HCT116 (cell line): Measurements from ENCODE around the gene CDK16. TPM values are rescaled to one million over a fixed set of nuclear protein-coding genes. Genes with fewer than 3 reads are reported as not detected.
A peak's percentile ranks its signal among the peaks of the same experiment; 100 is the strongest.

Source experiments
- ATAC-seq: fragments of 200-7000 bp; cut with Tn5 transposase; 2 replicates; pipeline ENCODE4 v1.9.1; 2020; ENCODE audit warnings: mild to moderate bottlenecking, moderate library complexity
- BruUV-seq: library from RNA; stranded (reverse); fragments of 400-500 nt; replicated peaks from 2 replicates; lab custom pipeline; 2021; lab: Mats Ljungman, UMichigan
- CTCF ChIA-PET: fragments of 300-600 bp; sonication (Branson Sonifier 250); formaldehyde crosslinking; loops from one replicate; lab custom pipeline; 2021; ENCODE audit warnings: antibody characterized with exemption; lab: Charles Lee
- POLR2A ChIA-PET: fragments of 300-600, 350-600 bp; sonication (Branson Sonifier 250); formaldehyde crosslinking; loops from one replicate; lab custom pipeline; 2021; ENCODE audit warnings: antibody characterized with exemption; lab: Charles Lee
- RAD21 ChIA-PET, 2 experiments: fragments of 300-600 bp; sonication (Branson Sonifier 250); formaldehyde crosslinking; loops; one replicate each; lab custom pipeline; 2023; ENCODE audit warnings: low total read pairs in 2 of 2; ENCODE audit not compliant: uncharacterized antibody in 2 of 2, unreplicated experiment in 2 of 2, low non-redundant PET in 1 of 2; lab: Charles Lee
- DNase-seq: peaks from one replicate; pipeline ENCODE4 v3.0.0-alpha.2; 2010; ENCODE audit warnings: low read depth, low spot score
- H2AFZ ChIP-seq: fragments of 200-600 bp; shearing (Covaris generic), sonication (generic); 2 replicates; pipeline ENCODE4 v1.6.1; 2017; ENCODE audit warnings: low read depth, mixed run types, mixed read lengths, antibody characterized with exemption, low read length; ENCODE audit not compliant: poor library complexity, severe bottlenecking
- H3K27ac ChIP-seq: 2 replicates; pipeline ENCODE4 v1.5.1; 2012; ENCODE audit warnings: low read depth, low read length
- H3K27me3 ChIP-seq: fragments of 200-600 bp; sonication (generic); 2 replicates; pipeline ENCODE4 v1.6.1; 2016; ENCODE audit warnings: mixed run types, low read length, mixed read lengths; ENCODE audit not compliant: insufficient read depth
- H3K36me3 ChIP-seq, 2 experiments: fragments of 200-500 bp in 1 of 2; fragments of 200-600 bp in 1 of 2; sonication (Bioruptor generic) in 1 of 2; sonication (generic) in 1 of 2; 2 replicates each; pipeline versions ENCODE4 v1.5.1 to v1.6.1; 2014 to 2016; ENCODE audit warnings: low read length in 2 of 2, inconsistent platforms in 1 of 2, mixed read lengths in 1 of 2, mixed run types in 1 of 2; ENCODE audit not compliant: insufficient read depth in 2 of 2, control insufficient read depth in 1 of 2
- H3K4me1 ChIP-seq, 2 experiments: fragments of 200-600 bp in 1 of 2; sonication (generic) in 1 of 2; 2 replicates each; pipeline versions ENCODE4 v1.5.1 to v1.6.1; 2012 to 2017; ENCODE audit warnings: low read length in 2 of 2, inconsistent platforms in 1 of 2, mild to moderate bottlenecking in 1 of 2, mixed read lengths in 1 of 2, mixed run types in 1 of 2, moderate library complexity in 1 of 2; ENCODE audit not compliant: insufficient read depth in 2 of 2, control insufficient read depth in 1 of 2
- H3K4me2 ChIP-seq: fragments of 200-600 bp; sonication (generic); 2 replicates; pipeline ENCODE4 v1.6.1; 2017; ENCODE audit warnings: mixed run types, low read length, mixed read lengths
- H3K4me3 ChIP-seq, 2 experiments: fragments of 200-600 bp in 1 of 2; sonication (generic) in 1 of 2; replicated peaks in 1 of 2; 2 replicates each; pipeline ENCODE4 v1.5.1; 2011 to 2016; ENCODE audit warnings: low read length in 2 of 2, control low read depth in 1 of 2, low read depth in 1 of 2, mild to moderate bottlenecking in 1 of 2, mixed read lengths in 1 of 2, mixed run types in 1 of 2
- H3K79me2 ChIP-seq: fragments of 200-600 bp; sonication (generic); 2 replicates; pipeline ENCODE4 v1.6.1; 2017; ENCODE audit warnings: mild to moderate bottlenecking, mixed run types, low read length, moderate library complexity, mixed read lengths; ENCODE audit not compliant: insufficient read depth
- H3K9ac ChIP-seq: fragments of 200-600 bp; sonication (generic); 2 replicates; pipeline ENCODE4 v1.6.1; 2016; ENCODE audit warnings: low read length, mixed read lengths
- H3K9me2 ChIP-seq: fragments of 200-600 bp; sonication (generic), shearing (Covaris generic); 2 replicates; pipeline ENCODE4 v1.6.1; 2017; ENCODE audit warnings: mixed run types, mild to moderate bottlenecking, moderate library complexity; ENCODE audit not compliant: insufficient read depth
- H3K9me3 ChIP-seq, 2 experiments: fragments of 200-500 bp in 1 of 2; fragments of 200-600 bp in 1 of 2; sonication (Bioruptor generic) in 1 of 2; sonication (generic) in 1 of 2; 2 replicates each; pipeline ENCODE4 v1.6.1; 2014 to 2017; ENCODE audit warnings: low read length in 2 of 2, mixed read lengths in 2 of 2, inconsistent platforms in 1 of 2, low read depth in 1 of 2, mild to moderate bottlenecking in 1 of 2, mixed run types in 1 of 2, moderate library complexity in 1 of 2; ENCODE audit not compliant: control insufficient read depth in 1 of 2, insufficient read depth in 1 of 2
- H4K20me1 ChIP-seq: fragments of 200-600 bp; sonication (generic), shearing (Covaris generic); 2 replicates; pipeline ENCODE4 v1.6.1; 2017; ENCODE audit warnings: mixed run types, mild to moderate bottlenecking, moderate library complexity; ENCODE audit not compliant: insufficient read depth
- CBX3 ChIP-seq: IDR thresholded peaks from 2 replicates; pipeline ENCODE4 v1.6.1; 2012; ENCODE audit warnings: low read depth
- ELF1 ChIP-seq: IDR thresholded peaks from 2 replicates; pipeline ENCODE4 v1.6.1; 2012; ENCODE audit warnings: low read depth, borderline replicate concordance
- POLR2AphosphoS5 ChIP-seq: IDR thresholded peaks from 2 replicates; pipeline ENCODE4 v1.6.1; 2011; ENCODE audit warnings: mild to moderate bottlenecking, low read depth, low read length, moderate library complexity
- ZNF274 ChIP-seq: fragments of 200-500 bp; sonication (Bioruptor generic); IDR thresholded peaks from 2 replicates; pipeline ENCODE4 v1.6.1; 2014; ENCODE audit warnings: mild to moderate bottlenecking, low read depth, low read length, inconsistent platforms
- intact Hi-C: fragments of 100-400 bp; cut with micrococcal nuclease; formaldehyde crosslinking; loops from 2 replicates; pipeline ENCODE4 v1.10.0; 2022
- total RNA-seq: library from RNA; stranded (reverse); gene quantifications from one replicate; pipeline ENCODE4 v1.2.1, GENCODE V29; 2021; ENCODE audit not compliant: unreplicated experiment

CDK16 gene
- total RNA-seq, 1 experiment from 2014 or later: 131 TPM

GRCh38 chrX:47186096-47186740, 32.3 kb upstream of the CDK16 start:
- ChIA-PET RAD21 (no interaction called here), POLR2A (no interaction called here), CTCF (no interaction called here)
- Histone ChIP-seq H3K9ac (no peak overlapping the region), H3K36me3 (no peaks in the 10 kb centered on the region; a peak in 1 of 4 replicates), H3K4me1 (peaks cover 0 to 5% of the 10 kb centered on the region in 2 experiments; a peak in 2 of 4 replicates), H2AFZ (no peak overlapping the region), H3K9me3 (no peaks in the 10 kb centered on the region), H4K20me1 (no peaks in the 10 kb centered on the region), H3K27me3 (no peaks in the 10 kb centered on the region), H3K27ac (no peak overlapping the region), H3K79me2 (peaks cover 6% of the 10 kb centered on the region; the same call in 1 of the 2 replicates), H3K4me3 (no peak overlapping the region), H3K4me2 (no peak overlapping the region), H3K9me2 (no peaks in the 10 kb centered on the region)
- DNase-seq (no peak), ATAC-seq (no peak)
- TSS peak; percentile 54 for BruUV-seq
- intact Hi-C loops: no loop called here
- TF ChIP-seq ZNF274 (no peak), ELF1 (no peak), POLR2AphosphoS5 (no peak), CBX3 (no peak)

- Histone ChIP-seq H2AFZ (no peak overlapping the region), H3K4me3 (no peak overlapping the region), H3K4me2 (no peak overlapping the region), H3K27me3 (no peaks in the 10 kb centered on the region), H3K9me3 (no peaks in the 10 kb centered on the region), H3K79me2 (peaks cover 15% of the 10 kb centered on the region), H3K36me3 (no peaks in the 10 kb centered on the region; a peak in 1 of 4 replicates), H3K27ac (no peak overlapping the region), H3K9ac (no peak overlapping the region), H3K4me1 (peaks cover 0 to 12% of the 10 kb centered on the region in 2 experiments; a peak in 2 of 4 replicates), H3K9me2 (no peaks in the 10 kb centered on the region), H4K20me1 (no peaks in the 10 kb centered on the region)
- DNase-seq (no peak), ATAC-seq (no peak)
- intact Hi-C loops: no loop called here
- no TSS peak for BruUV-seq
- POLR2A ChIA-PET: no interaction called here
- RAD21 ChIA-PET: no interaction called here
- CTCF ChIA-PET: interaction anchor here (1.3 kb wide), 1 partner anchor 336 kb away, joined by 4 read pairs; no protein-coding TSS in a partner anchor
- no peak for TF ChIP-seq ELF1
Observed at GRCh38 chrX:47187106-47187677, 31.3 kb upstream of the CDK16 start.
